Keratinocyte (primary cell): Measurements from ENCODE around the gene INVS.

ENCODE experiments used
- EZH2 ChIP-seq: IDR thresholded peaks from one replicate; pipeline ENCODE4 v1.6.1; 2012; ENCODE audit warnings: inconsistent platforms, mild to moderate bottlenecking, low read length, moderate library complexity
- TF ChIP-seq, protein P1 (sequence below), 3 experiments: IDR thresholded peaks in 1 of 3; conservative IDR thresholded peaks in 1 of 3; optimal IDR thresholded peaks in 1 of 3; 2 replicates in 2 of 3; 3 replicates in 1 of 3; pipeline versions ENCODE3 to v1.5.1; 2011; ENCODE audit warnings: low read length in 3 of 3, mild to moderate bottlenecking in 3 of 3, moderate library complexity in 2 of 3, control low read depth in 1 of 3, inconsistent platforms in 1 of 3; ENCODE audit not compliant: insufficient read depth in 2 of 3; ENCODE audit errors: extremely low read depth in 1 of 3

GRCh38 chr9:100106616-100107015 lies 7.6 kb downstream of the INVS start:
- no peak for TF ChIP-seq EZH2
- TF ChIP-seq, protein P1, sequence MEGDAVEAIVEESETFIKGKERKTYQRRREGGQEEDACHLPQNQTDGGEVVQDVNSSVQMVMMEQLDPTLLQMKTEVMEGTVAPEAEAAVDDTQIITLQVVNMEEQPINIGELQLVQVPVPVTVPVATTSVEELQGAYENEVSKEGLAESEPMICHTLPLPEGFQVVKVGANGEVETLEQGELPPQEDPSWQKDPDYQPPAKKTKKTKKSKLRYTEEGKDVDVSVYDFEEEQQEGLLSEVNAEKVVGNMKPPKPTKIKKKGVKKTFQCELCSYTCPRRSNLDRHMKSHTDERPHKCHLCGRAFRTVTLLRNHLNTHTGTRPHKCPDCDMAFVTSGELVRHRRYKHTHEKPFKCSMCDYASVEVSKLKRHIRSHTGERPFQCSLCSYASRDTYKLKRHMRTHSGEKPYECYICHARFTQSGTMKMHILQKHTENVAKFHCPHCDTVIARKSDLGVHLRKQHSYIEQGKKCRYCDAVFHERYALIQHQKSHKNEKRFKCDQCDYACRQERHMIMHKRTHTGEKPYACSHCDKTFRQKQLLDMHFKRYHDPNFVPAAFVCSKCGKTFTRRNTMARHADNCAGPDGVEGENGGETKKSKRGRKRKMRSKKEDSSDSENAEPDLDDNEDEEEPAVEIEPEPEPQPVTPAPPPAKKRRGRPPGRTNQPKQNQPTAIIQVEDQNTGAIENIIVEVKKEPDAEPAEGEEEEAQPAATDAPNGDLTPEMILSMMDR (optimal IDR thresholded peaks at IDR 0.05 in 1 of 3, IDR thresholded peaks at IDR 0.05 in 1 of 3, conservative IDR thresholded peaks at IDR 0.05 in 1 of 3; ENCODE audit: extremely low read depth in 1 of 3, insufficient read depth in 2 of 3, low read length in 3 of 3), result no peak
